ENCODE data around the gene PSMC3. TPM values are rescaled to one million over a fixed set of nuclear protein-coding genes. Genes with fewer than 3 reads are reported as not detected.

PSMC3 gene
- total and polyA plus RNA-seq, 2 donors (not counting 1 experiment from before 2014, with no cell fraction given): 36.7 to 62.7 TPM

DNA sequence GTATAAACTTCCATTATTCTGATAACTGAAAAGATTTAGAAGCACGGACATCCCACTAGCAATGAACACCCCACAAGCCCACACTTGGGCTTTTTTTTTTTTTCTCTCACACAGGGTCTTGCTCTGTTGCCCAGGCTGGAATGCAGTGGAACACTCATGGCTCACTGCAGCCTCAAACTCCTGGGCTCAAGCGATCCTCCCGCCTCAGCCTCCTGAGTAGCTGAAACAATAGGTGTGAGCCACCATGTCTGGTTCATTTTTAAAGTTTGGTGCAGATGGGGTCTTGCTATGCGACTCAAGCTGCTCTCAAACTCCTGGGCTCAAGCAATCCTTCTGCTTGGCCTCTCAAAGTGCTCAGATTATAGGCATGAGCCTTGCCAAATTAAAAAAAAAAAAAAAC is 19.6 kb upstream of the PSMC3 start:
- TF ChIP-seq EZH2 (IDR thresholded peaks at IDR 0.05; ENCODE audit: borderline replicate concordance, insufficient read depth, low read depth, low read length, poor library complexity, severe bottlenecking): no peak
- TF ChIP-seq CTCF (IDR thresholded peaks at IDR 0.05): no peak
- Histone ChIP-seq H3K4me2 (replicated peaks; ENCODE audit: low read depth, low read length, poor library complexity, severe bottlenecking) (no peak overlapping the region), H3K9ac (ENCODE audit: low read length) (no peak overlapping the region), H3K4me1 (ENCODE audit: control insufficient read depth in 2 of 2, insufficient read depth in 2 of 2, low read length in 2 of 2) (no peaks in the 10 kb centered on the region), H3K79me2 (ENCODE audit: control insufficient read depth, insufficient read depth, low read length) (no peaks in the 10 kb centered on the region), H3K4me3 (ENCODE audit: control extremely low read depth in 1 of 5, extremely low read depth in 1 of 5, insufficient read depth in 1 of 5, low read depth in 2 of 5, low read length in 4 of 5) (no peak overlapping the region), H2AFZ (ENCODE audit: insufficient read depth, low read depth, low read length, poor library complexity, severe bottlenecking) (no peak overlapping the region), H3K27me3 (replicated peaks in 1 of 4; ENCODE audit: control extremely low read depth in 1 of 4, control insufficient read depth in 3 of 4, insufficient read depth in 4 of 4, low read length in 3 of 4) (no peaks in the 10 kb centered on the region), H3K27ac (ENCODE audit: low read length in 2 of 2) (no peak overlapping the region), H4K20me1 (ENCODE audit: control insufficient read depth, insufficient read depth, low read length, poor library complexity, severe bottlenecking) (no peaks in the 10 kb centered on the region), H3K9me3 (ENCODE audit: control extremely low read depth in 1 of 3, control insufficient read depth in 2 of 3, insufficient read depth in 1 of 3, low read length in 2 of 3) (no peaks in the 10 kb centered on the region), H3K36me3 (replicated peaks in 1 of 2; ENCODE audit: control extremely low read depth in 1 of 2, control insufficient read depth in 1 of 2, extremely low read depth in 1 of 2, insufficient read depth in 2 of 2, low read length in 1 of 2) (no peaks in the 10 kb centered on the region)
- Mint-ChIP-seq H3K27ac (no peak overlapping the region), H3K27me3 (no peaks in the 10 kb centered on the region), H3K4me3 (no peak overlapping the region), H3K9me3 (ENCODE audit: insufficient read depth) (no peaks in the 10 kb centered on the region), H3K4me1 (no peaks in the 10 kb centered on the region)
- CTCF ChIA-PET: interaction anchor here (0.6 to 0.7 kb wide), 3 partner anchors 35 to 295 kb away, joined by 3 to 4 read pairs (median 4); no protein-coding TSS in a partner anchor
- intact Hi-C loops (cut with micrococcal nuclease): no loop called here
- POLR2A ChIA-PET: interaction anchor here (0.7 kb wide), 2 partner anchors 110 to 204 kb away, joined by 3 to 10 read pairs; no protein-coding TSS in a partner anchor
- WGBS (ENCODE audit: insufficient coverage): 97% methylated on average over 4 of the region's 4 CpGs
- DNase-seq (no peak), ATAC-seq (ENCODE audit: low read depth) (no peak)

- Mint-ChIP-seq H3K27me3 (no peaks in the 10 kb centered on the region), H3K9me3 (ENCODE audit: insufficient read depth) (no peaks in the 10 kb centered on the region), H3K27ac (no peak overlapping the region), H3K4me1 (no peaks in the 10 kb centered on the region), H3K4me3 (no peak overlapping the region)
- no peaks in the 10 kb centered on the region for H3K36me3 ChIP-seq (replicated peaks in 1 of 2; ENCODE audit: control extremely low read depth in 1 of 2, control insufficient read depth in 1 of 2, extremely low read depth in 1 of 2, insufficient read depth in 2 of 2, low read length in 1 of 2)
- no peaks in the 10 kb centered on the region for H3K79me2 ChIP-seq (ENCODE audit: control insufficient read depth, insufficient read depth, low read length)
- DNase-seq (no peak), ATAC-seq (ENCODE audit: low read depth) (no peak)
- no peak overlapping the region for H3K9ac ChIP-seq (ENCODE audit: low read length)
- CTCF ChIA-PET: interaction anchor here (1.4 kb wide), 1 partner anchor 11 kb away, joined by 9 read pairs; no protein-coding TSS in a partner anchor
- H3K27ac ChIP-seq (ENCODE audit: low read length in 2 of 2): no peak overlapping the region
- no peaks in the 10 kb centered on the region for H3K4me1 ChIP-seq (ENCODE audit: control insufficient read depth in 2 of 2, insufficient read depth in 2 of 2, low read length in 2 of 2)
- 87% methylated on average over 3 of the region's 3 CpGs for WGBS (ENCODE audit: insufficient coverage)
- POLR2A ChIA-PET: no interaction called here
- no peaks in the 10 kb centered on the region for H3K9me3 ChIP-seq (ENCODE audit: control extremely low read depth in 1 of 3, control insufficient read depth in 2 of 3, insufficient read depth in 1 of 3, low read length in 2 of 3)
- TF ChIP-seq CTCF (IDR thresholded peaks at IDR 0.05): no peak
- TF ChIP-seq EZH2 (IDR thresholded peaks at IDR 0.05; ENCODE audit: borderline replicate concordance, insufficient read depth, low read depth, low read length, poor library complexity, severe bottlenecking): no peak
- H3K4me3 ChIP-seq (ENCODE audit: control extremely low read depth in 1 of 5, extremely low read depth in 1 of 5, insufficient read depth in 1 of 5, low read depth in 2 of 5, low read length in 4 of 5): no peak overlapping the region
- no peaks in the 10 kb centered on the region for H3K27me3 ChIP-seq (replicated peaks in 1 of 4; ENCODE audit: control extremely low read depth in 1 of 4, control insufficient read depth in 3 of 4, insufficient read depth in 4 of 4, low read length in 3 of 4)
- no peak overlapping the region for H2AFZ ChIP-seq (ENCODE audit: insufficient read depth, low read depth, low read length, poor library complexity, severe bottlenecking)
- intact Hi-C loops (cut with micrococcal nuclease): no loop called here
- no peak overlapping the region for H3K4me2 ChIP-seq (replicated peaks; ENCODE audit: low read depth, low read length, poor library complexity, severe bottlenecking)
- H4K20me1 ChIP-seq (ENCODE audit: control insufficient read depth, insufficient read depth, low read length, poor library complexity, severe bottlenecking): no peaks in the 10 kb centered on the region
Observed at GRCh38 chr11:47443817-47444216, 17.6 kb upstream of the PSMC3 start.
